Measurements from ENCODE around the gene CCDC127.

DNA sequence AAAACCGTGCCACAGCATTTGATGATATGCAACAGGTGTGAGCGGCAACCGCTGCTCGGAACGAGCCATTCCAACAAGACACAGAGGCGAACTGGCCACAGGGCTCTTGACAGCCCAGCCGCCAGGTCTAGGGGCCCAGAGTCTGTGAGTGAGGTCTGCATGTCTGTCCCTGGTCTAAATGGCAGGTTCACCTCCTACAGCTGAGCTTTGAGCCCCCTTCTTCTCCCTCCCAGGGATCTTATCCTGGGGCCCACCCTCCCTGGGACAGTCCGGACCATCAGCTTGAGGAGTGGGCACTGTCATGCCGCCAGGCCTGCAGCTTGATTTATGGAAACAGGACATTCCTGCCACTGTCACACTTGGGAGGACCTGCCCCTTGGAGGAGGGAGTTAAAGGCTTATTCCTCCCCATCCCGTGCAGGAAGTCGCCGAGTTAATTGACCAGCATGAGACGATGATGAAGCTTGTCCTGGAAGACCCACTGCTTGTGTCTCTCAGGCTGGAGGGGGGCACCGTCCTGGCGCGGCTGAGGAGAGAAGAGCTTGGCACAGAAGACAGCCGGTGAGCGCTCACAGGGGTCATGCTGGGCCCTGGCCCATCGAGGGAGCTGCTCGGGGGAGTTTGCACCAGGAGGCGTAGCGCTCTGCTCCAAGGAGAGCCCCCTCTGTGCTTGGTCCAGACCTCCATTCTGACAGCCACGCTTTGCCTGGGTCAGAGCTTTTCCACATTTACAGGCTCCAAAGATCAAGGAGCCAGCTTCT lies 62.1 kb downstream of the CCDC127 start:
- TF ChIP-seq CTCF (IDR thresholded peaks at IDR 0.05) (no peak), POLR2A (IDR thresholded peaks at IDR 0.05) (no peak), EP300 (IDR thresholded peaks at IDR 0.05; ENCODE audit: low read depth) (no peak)
